Kidney epithelial cell (primary cell): ENCODE data around the gene GNRH2. TPM values are rescaled to one million over a fixed set of nuclear protein-coding genes. Genes with fewer than 3 reads are reported as not detected.

Experiments used
- DNase-seq: peaks from one replicate; pipeline ENCODE4 v3.0.0-alpha.2; 2010; ENCODE audit warnings: low read depth
- H3K27me3 ChIP-seq: 2 replicates; pipeline ENCODE4 v1.6.0; 2011; ENCODE audit warnings: low read length; ENCODE audit not compliant: control insufficient read depth, insufficient read depth
- H3K36me3 ChIP-seq: 2 replicates; pipeline ENCODE4 v1.5.1; 2011; ENCODE audit warnings: low read length; ENCODE audit not compliant: control insufficient read depth, insufficient read depth
- H3K4me3 ChIP-seq: 2 replicates; pipeline ENCODE4 v1.5.1; 2011; ENCODE audit warnings: low read depth, mild to moderate bottlenecking, control low read depth, low read length
- total RNA-seq: library from RNA; depleted of rRNA; stranded (reverse); fragments of >200 nt; gene quantifications from 2 replicates; pipeline ENCODE4 v1.2.3, GENCODE V29; 2015
- TF ChIP-seq, protein P1 (sequence below): IDR thresholded peaks from 2 replicates; pipeline ENCODE4 v1.5.1; 2011; ENCODE audit warnings: mild to moderate bottlenecking, moderate library complexity, low read length, control low read depth, inconsistent platforms; ENCODE audit not compliant: insufficient read depth, poor library complexity, severe bottlenecking

The GNRH2 gene
- total RNA-seq, 1 donor from 2014 or later = not detected

DNA sequence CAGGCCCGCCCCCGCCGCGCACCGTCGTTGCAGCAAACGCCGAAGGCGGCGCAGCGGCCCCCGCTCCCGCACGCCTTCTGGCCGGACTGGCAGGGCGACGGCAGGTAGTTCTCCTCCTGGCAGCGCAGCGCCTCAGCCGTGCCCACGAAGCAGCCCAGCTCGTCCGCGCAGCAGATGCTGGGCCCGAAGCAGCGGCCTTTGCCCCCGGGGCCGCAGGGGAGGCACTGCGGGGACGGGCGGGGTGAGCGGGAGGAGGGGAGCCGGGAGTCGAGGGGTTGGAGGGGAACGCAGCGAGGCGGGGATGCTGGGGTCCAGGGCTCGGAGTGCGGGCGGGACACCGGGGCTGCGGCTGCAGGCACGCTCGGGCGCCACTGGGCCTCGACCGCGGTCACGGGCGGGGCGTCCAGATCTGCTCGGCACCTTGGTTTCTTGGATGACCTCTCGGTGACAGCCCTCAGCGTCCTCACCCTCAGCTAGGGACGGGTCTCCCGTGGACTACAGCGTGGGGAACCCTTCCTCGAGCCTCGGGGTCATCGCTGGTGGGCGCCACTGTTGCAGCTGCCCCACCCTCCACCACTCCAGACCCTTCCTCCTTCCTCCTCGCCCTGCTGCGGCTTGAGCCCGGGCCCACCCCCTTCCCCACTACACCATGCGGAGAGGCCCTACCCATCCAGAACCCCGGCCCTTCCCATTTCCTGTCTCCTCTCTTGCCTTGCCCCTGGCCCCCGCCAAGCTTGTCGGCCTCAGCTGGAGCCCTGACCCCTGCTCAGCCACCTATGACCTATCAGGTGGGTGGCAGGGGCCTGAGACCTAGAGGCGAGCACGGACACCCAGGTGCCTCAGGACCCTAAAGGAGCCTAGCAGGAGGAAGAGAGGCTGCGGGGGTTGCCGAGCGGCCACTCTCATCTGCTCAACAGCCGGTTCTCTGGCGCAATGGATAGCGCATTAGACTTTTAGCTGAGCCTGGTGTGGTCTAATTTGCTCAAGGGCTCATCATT is 39.8 kb downstream of the GNRH2 start:
- H3K4me3 ChIP-seq = no peak overlapping the region
- H3K27me3 ChIP-seq = peaks cover 44% of the 10 kb centered on the region
- no peak for DNase-seq
- TF ChIP-seq, protein P1, sequence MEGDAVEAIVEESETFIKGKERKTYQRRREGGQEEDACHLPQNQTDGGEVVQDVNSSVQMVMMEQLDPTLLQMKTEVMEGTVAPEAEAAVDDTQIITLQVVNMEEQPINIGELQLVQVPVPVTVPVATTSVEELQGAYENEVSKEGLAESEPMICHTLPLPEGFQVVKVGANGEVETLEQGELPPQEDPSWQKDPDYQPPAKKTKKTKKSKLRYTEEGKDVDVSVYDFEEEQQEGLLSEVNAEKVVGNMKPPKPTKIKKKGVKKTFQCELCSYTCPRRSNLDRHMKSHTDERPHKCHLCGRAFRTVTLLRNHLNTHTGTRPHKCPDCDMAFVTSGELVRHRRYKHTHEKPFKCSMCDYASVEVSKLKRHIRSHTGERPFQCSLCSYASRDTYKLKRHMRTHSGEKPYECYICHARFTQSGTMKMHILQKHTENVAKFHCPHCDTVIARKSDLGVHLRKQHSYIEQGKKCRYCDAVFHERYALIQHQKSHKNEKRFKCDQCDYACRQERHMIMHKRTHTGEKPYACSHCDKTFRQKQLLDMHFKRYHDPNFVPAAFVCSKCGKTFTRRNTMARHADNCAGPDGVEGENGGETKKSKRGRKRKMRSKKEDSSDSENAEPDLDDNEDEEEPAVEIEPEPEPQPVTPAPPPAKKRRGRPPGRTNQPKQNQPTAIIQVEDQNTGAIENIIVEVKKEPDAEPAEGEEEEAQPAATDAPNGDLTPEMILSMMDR = no peak
- H3K36me3 ChIP-seq = no peaks in the 10 kb centered on the region

DNA sequence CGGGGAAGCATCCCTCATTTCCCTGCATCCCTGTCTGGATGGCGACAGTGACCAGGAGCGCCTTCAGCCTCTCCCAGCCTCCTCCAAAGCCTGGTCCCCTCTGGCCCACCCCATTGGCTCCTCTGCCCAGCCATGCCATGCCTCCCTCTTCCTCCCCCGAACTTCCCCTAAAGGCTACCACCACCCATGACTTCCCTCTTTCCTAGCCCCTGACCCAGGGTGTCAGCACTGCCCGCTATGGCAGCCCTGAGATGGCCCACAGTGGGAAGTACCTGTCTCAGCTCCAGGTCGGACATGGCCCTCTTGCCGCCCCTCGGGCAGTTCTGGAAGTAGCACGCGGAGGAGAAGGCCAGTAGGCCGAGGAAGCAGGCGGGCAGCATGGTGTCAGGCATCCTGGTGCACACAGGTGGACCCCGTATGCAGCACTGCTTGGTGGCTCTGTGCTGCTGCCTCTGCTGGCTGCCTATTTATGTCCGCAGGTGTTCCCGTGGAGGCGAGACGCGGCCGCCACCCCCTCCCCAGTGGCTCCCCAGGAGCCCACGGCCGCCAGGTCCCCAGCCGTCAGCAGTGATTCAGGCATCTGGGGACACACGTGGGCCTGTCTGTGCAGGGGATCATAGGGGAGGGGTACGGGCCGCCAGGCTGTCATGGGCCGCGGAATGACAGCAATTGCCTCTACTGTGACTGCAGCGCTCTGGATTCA is 41.0 kb downstream of the GNRH2 start, which contains the start of gene AVP:
TSS of gene AVP (minus strand) at position 442 of the 703 bp plus-strand sequence. CDS start at position 392, 50 bp downstream.
- Histone ChIP-seq H3K36me3 (no peaks in the 10 kb centered on the region), H3K27me3 (peaks cover 44% of the 10 kb centered on the region), H3K4me3 (no peak within 1 kb of the TSS)
- TF ChIP-seq, protein P1 = no peak
- DNase-seq = no peak

DNA sequence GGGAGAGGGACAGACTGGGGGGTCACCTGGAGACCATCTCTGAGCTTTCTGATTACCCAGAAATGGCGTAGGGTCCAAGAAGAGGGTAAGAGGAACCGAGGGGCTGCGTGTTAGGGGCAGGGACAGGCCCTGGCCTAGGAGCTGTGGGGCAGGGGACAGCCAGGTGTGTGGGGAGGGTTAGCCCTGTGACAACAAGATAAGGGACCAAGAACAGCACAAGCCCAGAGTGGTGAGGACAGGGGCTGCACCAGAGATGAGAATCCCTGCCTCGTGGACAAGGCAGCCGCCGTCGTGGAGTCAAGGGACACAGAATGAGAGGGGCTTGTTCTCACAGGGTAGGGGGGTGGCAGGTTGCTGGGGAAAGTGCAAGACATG is 41.6 kb downstream of the GNRH2 start:
- H3K4me3 ChIP-seq = no peak overlapping the region
- no peaks in the 10 kb centered on the region for H3K36me3 ChIP-seq
- DNase-seq = no peak
- TF ChIP-seq, protein P1 = no peak
- peaks cover 45% of the 10 kb centered on the region for H3K27me3 ChIP-seq

DNA sequence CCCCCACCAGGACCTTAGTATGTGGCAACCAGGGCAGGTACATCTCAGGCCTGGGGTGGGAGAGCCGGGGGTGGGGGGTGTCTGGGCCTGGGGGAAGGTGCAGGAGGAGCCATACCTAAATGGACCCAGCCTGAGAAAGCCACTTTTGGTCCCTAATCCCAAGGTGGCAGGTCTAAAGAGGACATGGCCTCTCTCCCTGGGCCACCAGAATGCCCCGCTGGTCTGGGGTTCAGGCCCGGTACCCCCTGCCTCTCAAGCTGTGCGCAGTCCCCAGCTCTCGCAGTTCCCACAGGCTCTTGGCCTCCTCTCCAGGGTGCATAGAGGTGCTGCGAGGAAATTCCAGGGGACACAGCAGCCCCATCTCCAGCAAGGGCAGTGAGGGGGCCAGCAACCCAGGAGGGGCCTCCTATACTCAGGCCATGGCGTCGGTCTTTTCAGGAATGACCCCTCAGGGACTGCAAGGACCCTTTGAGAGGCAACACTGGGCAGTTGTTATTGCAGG is 42.2 kb downstream of the GNRH2 start:
- TF ChIP-seq, protein P1 = no peak
- Histone ChIP-seq H3K36me3 (no peaks in the 10 kb centered on the region), H3K4me3 (no peak overlapping the region), H3K27me3 (peaks cover 47% of the 10 kb centered on the region)
- no peak for DNase-seq

DNA sequence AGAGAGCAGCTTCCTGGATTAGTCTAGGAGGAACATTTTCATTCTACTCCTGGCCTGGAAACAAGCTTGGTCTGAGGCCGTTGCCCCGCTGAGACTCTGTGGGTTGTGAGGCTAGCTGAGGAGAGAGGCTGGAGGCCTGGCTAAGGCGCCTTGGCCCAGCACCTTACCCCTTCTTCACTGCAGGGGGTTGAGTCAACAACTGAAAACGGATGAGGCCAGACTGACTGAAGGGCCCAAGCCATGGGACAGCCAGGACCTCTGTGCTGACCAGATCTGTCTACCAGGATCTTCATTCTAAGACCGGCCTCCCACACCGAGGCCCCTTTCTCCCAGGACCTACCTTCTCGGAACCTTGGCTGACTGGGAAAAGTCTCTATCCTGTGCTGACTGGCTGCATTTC is 44.6 kb downstream of the GNRH2 start:
- no peak for DNase-seq
- H3K27me3 ChIP-seq = peaks cover 25% of the 10 kb centered on the region
- H3K36me3 ChIP-seq = no peaks in the 10 kb centered on the region
- TF ChIP-seq, protein P1 = no peak
- H3K4me3 ChIP-seq = no peak overlapping the region
